ENCODE results near the gene FGD6.

- no peak for TF ChIP-seq CTCF (conservative IDR thresholded peaks at IDR 0.05 in 1 of 2, IDR thresholded peaks at IDR 0.05 in 1 of 2; ENCODE audit: low read depth in 1 of 2, low read length in 2 of 2)
- TF ChIP-seq EZH2 (IDR thresholded peaks at IDR 0.05; ENCODE audit: low read length, missing control alignments): no peak
These were observed 52.6 kb downstream of the FGD6 start for GRCh38 chr12:95164656-95165055.

Data from fibroblast of lung (primary cell).